ENCODE results near the gene SLC25A46. TPM values are rescaled to one million over a fixed set of nuclear protein-coding genes. Genes with fewer than 3 reads are reported as not detected.
"Not testable (repeated sequence)": the region's sequence is repeated elsewhere in the genome, so short reads cannot be mapped to it uniquely, and the experiment has no call there.

SLC25A46 gene
- total and polyA plus RNA-seq, 11 donors, result 12.9 to 71.5 (median 59.8) TPM

GRCh38 chr5:110718311-110718710 is 20.5 kb upstream of the SLC25A46 start:
- 63 to 65% (median 64%) methylated on average over 2 of the region's 2 CpGs for WGBS, 4 donors
- no peaks in the 10 kb centered on the region for H3K9me3 ChIP-seq
- H3K4me1 ChIP-seq, result peaks cover 0 to 10% (median 0%) of the 10 kb centered on the region in 12 donors
- TF ChIP-seq POLR2A (IDR thresholded peaks at IDR 0.05), result no peak
- TF ChIP-seq CTCF (IDR thresholded peaks at IDR 0.05), result no peak
- no peak overlapping the region for H3K4me3 ChIP-seq
- intact Hi-C loops (cut with DNase I), result no loop called here
- no peak for DNase-seq
- H3K36me3 ChIP-seq, result no peaks in the 10 kb centered on the region
- no peak overlapping the region for H3K27ac ChIP-seq
- no peaks in the 10 kb centered on the region for H3K27me3 ChIP-seq
- no peak for ATAC-seq

- Histone ChIP-seq H3K27me3 (no peaks in the 10 kb centered on the region), H3K4me3 (peak within 1 kb of the TSS; percentile 11 to 61 (median 48)), H3K4me1 (no peaks in the 10 kb centered on the region), H3K9me3 (no peaks in the 10 kb centered on the region), H3K36me3 (no peaks in the 10 kb centered on the region), H3K27ac (peak within 1 kb of the TSS in 3 of 12 donors; percentile 2 to 52 (median 12))
- DNase-seq (peak; percentile 62 to 77 (median 72)), ATAC-seq (peak; percentile 95 to 99 (median 98))
- 24 to 40% (median 33%) methylated on average over 17 of the region's 17 CpGs for WGBS, 4 donors
- intact Hi-C loops (cut with DNase I), result loop anchor here in 1 of 10 donors (1.0 kb wide), 1 partner anchor 12 kb away; no protein-coding TSS in a partner anchor
- no peak for TF ChIP-seq CTCF (IDR thresholded peaks at IDR 0.05)
Measured at GRCh38 chr5:110726249-110727024, 12.4 kb upstream of the SLC25A46 start, which contains the start of gene TMEM232. Gene TMEM232, minus strand, starts transcription at chr5:110726671. Its CDS starts 59,319 bp downstream, at chr5:110667352.

GRCh38 chr5:110727025-110727314 is 11.8 kb upstream of the SLC25A46 start:
- Histone ChIP-seq H3K36me3 (no peaks in the 10 kb centered on the region), H3K27me3 (no peaks in the 10 kb centered on the region), H3K27ac (peak overlapping the region in 3 of 12 donors; percentile 2 to 52 (median 12)), H3K4me3 (peak overlapping the region; percentile 11 to 61 (median 48)), H3K9me3 (no peaks in the 10 kb centered on the region), H3K4me1 (no peaks in the 10 kb centered on the region)
- ATAC-seq (peak in 3 of 4 donors; percentile 29 to 60 (median 47)), DNase-seq (no peak)
- intact Hi-C loops (cut with DNase I), result no loop called here
- 38 to 65% (median 48%) methylated on average over 5 of the region's 5 CpGs for WGBS, 4 donors
- TF ChIP-seq CTCF (IDR thresholded peaks at IDR 0.05), result peak in 1 of 12 donors; percentile 7
- TF ChIP-seq POLR2A (IDR thresholded peaks at IDR 0.05), result no peak

GRCh38 chr5:110731499-110731898 is 7.3 kb upstream of the SLC25A46 start:
- H3K4me1 ChIP-seq; H3K27ac ChIP-seq; H3K9me3 ChIP-seq; H3K36me3 ChIP-seq; DNase-seq; H3K27me3 ChIP-seq; intact Hi-C loops (cut with DNase I); H3K4me3 ChIP-seq; ATAC-seq: not testable (repeated sequence)
- 80 to 96% (median 94%) methylated on average over 1 to 2 of the region's 2 CpGs for WGBS, 4 donors

All from heart left ventricle (tissue), 16 donors.